Activated CD8-positive, alpha-beta memory T cell treated with anti-CD3 and anti-CD28 coated beads, Interleukin-2, amount 10 ng/mL, durations not matched to agents 7 days and 5 days (primary cell): Measurements from ENCODE around the gene FAM3C. TPM values are rescaled to one million over a fixed set of nuclear protein-coding genes. Genes with fewer than 3 reads are reported as not detected.
A peak's percentile ranks its signal among the peaks of the same experiment; 100 is the strongest.

Source experiments
- ATAC-seq: fragments of 150-1000 bp; cut with Tn5 transposase; one replicate; pipeline ENCODE4 v1.10.0; 2021; ENCODE audit warnings: moderate library complexity
- CTCF ChIA-PET: fragments of 350-600 bp; sonication (Branson Sonifier 250); formaldehyde crosslinking; loops from one replicate; lab custom pipeline; 2021; ENCODE audit warnings: antibody characterized with exemption; lab: Charles Lee
- DNase-seq: peaks from one replicate; pipeline ENCODE4 v3.0.0-alpha.2; 2020
- H3K27ac Mint-ChIP-seq: one replicate; pipeline ENCODE4 v1.8.0; 2021; ENCODE audit warnings: mild to moderate bottlenecking, mixed read lengths
- H3K27me3 Mint-ChIP-seq: one replicate; pipeline ENCODE4 v1.8.0; 2021; ENCODE audit warnings: mixed read lengths
- H3K36me3 Mint-ChIP-seq: one replicate; pipeline ENCODE4 v1.8.0; 2021; ENCODE audit warnings: mild to moderate bottlenecking, mixed read lengths
- H3K4me1 Mint-ChIP-seq: one replicate; pipeline ENCODE4 v1.8.0; 2021; ENCODE audit warnings: mixed read lengths
- H3K4me3 Mint-ChIP-seq: one replicate; pipeline ENCODE4 v1.8.0; 2021; ENCODE audit warnings: mild to moderate bottlenecking, moderate library complexity, mixed read lengths
- H3K9me3 Mint-ChIP-seq: one replicate; pipeline ENCODE4 v1.8.0; 2022; ENCODE audit warnings: low read depth, mixed read lengths
- total RNA-seq, 2 experiments: library from RNA; stranded (reverse); gene quantifications; one replicate each; pipeline ENCODE4 v1.2.3, GENCODE V29; 2021

The FAM3C gene
- total RNA-seq, 2 experiments from 2014 or later, result 50.3 to 96.0 TPM

DNA sequence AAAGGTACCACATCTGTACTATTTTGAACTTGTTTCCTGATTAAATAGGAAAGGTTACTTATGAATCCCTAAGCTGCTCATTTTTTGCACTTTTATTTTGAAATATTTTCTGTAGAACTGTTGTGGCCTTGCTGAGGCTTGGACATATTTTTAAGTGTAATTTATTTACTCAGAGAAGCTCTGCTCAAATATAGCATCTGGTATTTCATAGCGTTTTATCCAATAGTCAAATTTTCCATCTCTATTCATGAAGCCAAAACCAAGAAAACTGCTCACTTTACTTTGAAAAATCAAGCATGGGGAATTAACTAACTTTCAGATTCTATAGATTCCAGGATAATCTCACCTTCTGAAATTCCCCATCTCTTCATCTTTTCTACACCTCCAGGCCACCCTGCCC, 6.6 kb upstream of the FAM3C start:
- peaks cover 5% of the 10 kb centered on the region for H3K36me3 Mint-ChIP-seq
- H3K4me1 Mint-ChIP-seq, result peaks cover 12% of the 10 kb centered on the region
- CTCF ChIA-PET, result interaction anchor here (1.0 kb wide), 1 partner anchor 9 kb away, joined by 3 read pairs; no protein-coding TSS in a partner anchor
- H3K27me3 Mint-ChIP-seq, result no peaks in the 10 kb centered on the region
- H3K9me3 Mint-ChIP-seq, result no peaks in the 10 kb centered on the region
- DNase-seq (no peak), ATAC-seq (no peak)
- H3K27ac Mint-ChIP-seq, result no peak overlapping the region
- H3K4me3 Mint-ChIP-seq, result no peak overlapping the region

DNA sequence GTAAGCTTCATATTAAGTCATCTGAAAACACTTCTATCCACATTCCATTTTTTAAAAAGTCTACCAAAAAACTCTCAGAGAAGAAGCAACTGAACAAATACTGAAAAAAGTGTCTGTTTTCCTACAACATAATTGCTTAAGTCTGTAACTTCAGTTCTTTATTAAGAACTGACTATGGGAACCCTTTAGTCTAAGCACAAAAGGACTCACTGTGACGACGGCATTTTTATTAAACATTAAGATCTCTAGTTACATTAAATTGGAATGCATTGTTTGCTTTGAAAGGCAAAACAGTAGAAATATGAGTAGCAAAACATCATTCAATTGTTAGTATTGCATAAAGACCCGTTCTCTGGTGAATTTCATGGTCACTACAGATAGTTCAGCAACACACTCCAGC, 5.8 kb upstream of the FAM3C start:
- no peaks in the 10 kb centered on the region for H3K27me3 Mint-ChIP-seq
- H3K4me1 Mint-ChIP-seq, result peaks cover 16% of the 10 kb centered on the region
- CTCF ChIA-PET, result no interaction called here

DNA sequence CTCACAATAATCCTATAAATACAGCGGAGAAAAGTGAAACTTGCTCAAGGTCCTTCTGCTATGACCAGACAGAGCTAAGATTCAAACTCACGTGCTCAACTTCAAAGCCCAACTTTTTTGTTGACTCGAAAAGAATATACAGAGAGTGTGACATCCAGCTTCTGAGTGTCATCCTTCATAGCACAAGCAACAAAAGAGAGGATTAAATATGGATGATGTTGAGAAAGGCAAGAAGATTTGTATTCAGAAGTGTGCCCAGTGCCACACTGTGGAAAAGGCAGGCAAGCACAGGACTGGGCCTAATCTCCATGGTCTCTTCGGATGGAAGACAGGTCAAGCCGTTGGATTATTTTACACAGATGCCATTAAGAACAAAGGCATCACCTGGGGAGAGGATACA, 2.1 kb upstream of the FAM3C start:
- ATAC-seq (no peak), DNase-seq (no peak)
- H3K4me3 Mint-ChIP-seq, result no peak overlapping the region
- no peak overlapping the region for H3K27ac Mint-ChIP-seq
- H3K4me1 Mint-ChIP-seq, result peaks cover 30% of the 10 kb centered on the region
- no peaks in the 10 kb centered on the region for H3K27me3 Mint-ChIP-seq
- CTCF ChIA-PET, result interaction anchor here (1.0 to 5.6 kb wide), 10 partner anchors 10 to 149 kb away, joined by 3 to 104 read pairs (median 8); no protein-coding TSS in a partner anchor
- H3K9me3 Mint-ChIP-seq, result no peaks in the 10 kb centered on the region
- peaks cover 8% of the 10 kb centered on the region for H3K36me3 Mint-ChIP-seq

More for the DNA sequence above, 5.8 kb upstream of the FAM3C start:
- DNase-seq (no peak), ATAC-seq (no peak)
- H3K9me3 Mint-ChIP-seq, result no peaks in the 10 kb centered on the region
- no peak overlapping the region for H3K4me3 Mint-ChIP-seq
- H3K27ac Mint-ChIP-seq, result no peak overlapping the region
- peaks cover 4% of the 10 kb centered on the region for H3K36me3 Mint-ChIP-seq

DNA sequence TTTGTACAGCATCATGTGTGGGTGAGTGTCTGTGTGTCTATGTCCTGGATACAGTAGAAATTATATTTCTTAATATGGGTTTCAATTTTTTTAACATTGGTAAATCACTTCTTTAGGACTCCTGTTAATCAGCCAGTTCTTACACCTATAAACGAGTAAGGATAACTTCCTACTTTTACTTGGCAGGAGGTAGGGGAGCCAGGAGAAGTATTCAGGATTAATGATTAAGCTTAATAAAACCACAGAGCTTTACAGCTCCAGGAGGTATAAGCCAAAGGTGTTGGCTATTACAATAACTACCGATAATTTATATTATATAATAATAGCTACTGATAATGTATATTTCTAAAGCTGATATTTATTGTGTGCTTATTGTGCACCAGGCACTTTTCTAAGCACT, 1.7 kb upstream of the FAM3C start:
- no peak overlapping the region for H3K4me3 Mint-ChIP-seq
- H3K36me3 Mint-ChIP-seq, result peaks cover 11% of the 10 kb centered on the region
- no peaks in the 10 kb centered on the region for H3K9me3 Mint-ChIP-seq
- H3K4me1 Mint-ChIP-seq, result peaks cover 31% of the 10 kb centered on the region
- CTCF ChIA-PET, result interaction anchor here (1.0 to 5.6 kb wide), 11 partner anchors 10 to 150 kb away, joined by 3 to 104 read pairs (median 7); no protein-coding TSS in a partner anchor
- DNase-seq (no peak), ATAC-seq (no peak)
- no peaks in the 10 kb centered on the region for H3K27me3 Mint-ChIP-seq
- no peak overlapping the region for H3K27ac Mint-ChIP-seq

DNA sequence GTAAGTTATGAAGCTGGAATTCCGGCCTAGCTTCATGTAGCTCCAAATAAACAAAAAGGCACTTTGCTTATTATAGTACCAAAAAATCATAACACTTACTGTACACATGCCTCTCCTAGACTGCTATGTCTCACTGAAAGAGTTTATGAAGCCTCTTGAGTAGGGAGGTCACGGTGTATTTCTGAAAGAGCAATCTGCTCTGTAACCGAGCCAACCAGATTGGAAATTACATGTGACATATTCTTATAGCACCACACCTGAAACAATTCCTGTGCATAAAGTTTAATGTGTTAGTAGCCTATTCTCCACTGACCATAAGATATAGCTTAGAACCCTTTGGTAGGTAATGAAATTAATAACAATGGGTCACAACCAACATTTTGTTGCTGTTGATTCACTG, 1.3 kb upstream of the FAM3C start:
- H3K27me3 Mint-ChIP-seq, result no peaks in the 10 kb centered on the region
- H3K36me3 Mint-ChIP-seq, result peaks cover 15% of the 10 kb centered on the region
- H3K4me1 Mint-ChIP-seq, result peaks cover 35% of the 10 kb centered on the region
- peak overlapping the region; percentile 39 for H3K4me3 Mint-ChIP-seq
- H3K27ac Mint-ChIP-seq, result no peak overlapping the region
- no peak for DNase-seq
- H3K9me3 Mint-ChIP-seq, result no peaks in the 10 kb centered on the region
- CTCF ChIA-PET, result interaction anchor here (1.0 to 5.6 kb wide), 14 partner anchors 11 to 150 kb away, joined by 3 to 104 read pairs (median 10); no protein-coding TSS in a partner anchor
- ATAC-seq, result no peak

DNA sequence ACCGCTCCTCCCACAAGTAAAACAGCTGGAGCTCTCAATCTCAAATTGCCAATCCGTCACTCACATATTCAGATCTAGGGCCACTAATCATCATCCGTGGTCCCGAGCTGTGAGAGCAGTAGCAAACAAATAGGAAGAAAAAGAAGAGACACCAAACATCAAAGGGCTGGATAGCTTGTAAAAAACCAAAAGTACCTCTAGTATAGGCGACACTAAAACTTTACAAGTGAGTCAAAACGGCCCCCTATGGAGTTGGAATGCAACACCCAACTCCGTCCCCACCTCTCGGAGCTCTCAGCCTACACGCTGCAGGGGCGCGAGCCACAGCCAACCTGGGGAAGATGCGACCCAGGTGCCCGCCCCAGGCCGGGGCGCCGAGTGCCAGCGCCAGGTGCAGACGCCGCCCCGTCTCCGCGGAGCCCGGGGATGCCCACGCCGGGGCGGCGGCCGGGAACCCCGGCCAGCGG, 581 bp downstream of the FAM3C start:
- peaks cover 52% of the 10 kb centered on the region for H3K4me1 Mint-ChIP-seq
- ATAC-seq (peak; percentile 60), DNase-seq (peak; percentile 73)
- CTCF ChIA-PET, result interaction anchor here (0.9 to 5.6 kb wide), 28 partner anchors 8 to 152 kb away, joined by 3 to 104 read pairs (median 6); no protein-coding TSS in a partner anchor
- no peaks in the 10 kb centered on the region for H3K27me3 Mint-ChIP-seq
- peak overlapping the region; percentile 85 for H3K4me3 Mint-ChIP-seq
- peaks cover 29% of the 10 kb centered on the region for H3K36me3 Mint-ChIP-seq
- no peaks in the 10 kb centered on the region for H3K9me3 Mint-ChIP-seq
- H3K27ac Mint-ChIP-seq, result peak overlapping the region; percentile 88

DNA sequence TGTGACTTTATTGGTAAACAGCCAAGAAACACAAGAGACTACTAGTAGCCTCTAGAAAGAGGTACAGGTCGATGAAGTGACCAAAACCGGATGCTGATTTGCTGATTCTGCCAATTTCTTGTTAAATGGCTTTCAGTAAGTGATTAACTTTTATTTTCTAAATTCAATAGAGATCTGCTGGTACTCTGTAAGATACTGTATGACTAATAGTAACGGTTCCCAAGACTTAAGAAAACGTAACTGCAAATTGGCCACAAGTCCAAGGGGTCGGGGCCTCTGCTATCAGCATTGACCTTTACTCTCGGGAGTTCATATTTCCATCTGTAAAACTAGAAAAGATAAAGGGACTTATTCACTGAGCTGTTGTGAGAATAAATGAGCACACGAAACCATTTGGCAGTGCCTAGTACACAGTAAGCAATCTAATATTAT, 1.4 kb downstream of the FAM3C start:
- DNase-seq, result no peak
- H3K4me1 Mint-ChIP-seq, result peaks cover 54% of the 10 kb centered on the region
- peaks cover 32% of the 10 kb centered on the region for H3K36me3 Mint-ChIP-seq
- CTCF ChIA-PET, result interaction anchor here (1.0 to 5.6 kb wide), 15 partner anchors 7 to 153 kb away, joined by 3 to 104 read pairs (median 6); no protein-coding TSS in a partner anchor
- no peaks in the 10 kb centered on the region for H3K27me3 Mint-ChIP-seq
- ATAC-seq, result no peak
- no peaks in the 10 kb centered on the region for H3K9me3 Mint-ChIP-seq
- peak overlapping the region; percentile 85 for H3K4me3 Mint-ChIP-seq
- H3K27ac Mint-ChIP-seq, result peak overlapping the region; percentile 73

DNA sequence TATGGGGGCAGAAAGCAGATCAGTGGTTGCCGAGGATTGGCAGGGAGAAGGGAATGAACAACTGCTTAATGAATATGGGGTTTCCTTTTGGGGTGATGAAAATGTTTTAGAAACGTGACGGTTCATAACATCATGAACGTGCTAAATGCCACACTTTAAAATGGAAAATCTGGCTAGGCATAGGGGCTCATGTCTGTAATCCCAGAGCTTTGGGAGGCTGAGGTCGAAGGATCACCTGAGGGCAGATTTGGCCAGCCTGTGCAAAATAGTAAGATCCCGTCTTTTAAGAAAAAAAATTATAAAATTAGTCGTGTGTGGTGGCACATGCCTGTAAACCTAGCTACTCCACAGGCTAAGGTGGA, 3.1 kb downstream of the FAM3C start:
- Mint-ChIP-seq H3K9me3 (no peaks in the 10 kb centered on the region), H3K27me3 (no peaks in the 10 kb centered on the region), H3K36me3 (peaks cover 40% of the 10 kb centered on the region), H3K4me1 (peaks cover 71% of the 10 kb centered on the region), H3K4me3 (no peak overlapping the region), H3K27ac (peak overlapping the region; percentile 66)
- ATAC-seq (no peak), DNase-seq (no peak)
- CTCF ChIA-PET, result interaction anchor here (0.9 to 5.6 kb wide), 5 partner anchors 10 to 45 kb away, joined by 3 to 29 read pairs (median 3); no protein-coding TSS in a partner anchor

DNA sequence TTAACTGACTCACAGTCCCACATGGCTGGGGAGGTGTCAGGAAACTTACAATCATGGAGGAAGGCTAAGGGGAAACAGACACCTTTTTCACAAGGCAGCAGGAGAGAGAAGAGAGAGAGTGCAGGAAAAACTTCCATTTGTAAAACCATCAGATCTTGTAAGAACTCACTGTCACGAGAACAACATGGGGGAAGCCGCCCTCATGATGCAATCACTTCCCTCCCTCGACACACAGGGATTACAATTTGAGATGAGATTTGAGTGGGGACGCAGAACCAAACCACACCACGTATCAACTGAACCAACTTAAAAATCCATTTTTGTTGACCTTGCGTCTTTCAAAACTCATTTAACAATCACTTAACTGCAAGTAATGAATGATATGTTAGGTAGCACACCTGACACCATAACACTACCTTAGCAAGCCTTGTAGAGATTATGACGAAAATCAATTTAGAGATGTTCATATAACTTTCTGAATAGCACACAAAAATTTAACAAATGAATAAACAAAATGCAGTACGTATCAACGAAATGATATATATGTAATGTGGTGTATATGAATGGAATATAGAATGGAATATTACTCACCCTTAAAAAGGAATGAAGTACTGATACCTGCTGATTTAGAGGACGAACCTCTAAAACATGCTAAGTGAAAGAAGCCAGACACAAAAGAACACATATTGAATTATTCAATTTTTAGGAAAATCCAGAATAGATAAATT, 3.7 kb downstream of the FAM3C start:
- H3K36me3 Mint-ChIP-seq, result peaks cover 41% of the 10 kb centered on the region
- no peak for ATAC-seq
- no peaks in the 10 kb centered on the region for H3K27me3 Mint-ChIP-seq
- peak overlapping the region; percentile 40 for H3K4me3 Mint-ChIP-seq
- peaks cover 70% of the 10 kb centered on the region for H3K4me1 Mint-ChIP-seq
- H3K27ac Mint-ChIP-seq, result peak overlapping the region; percentile 76
- no peaks in the 10 kb centered on the region for H3K9me3 Mint-ChIP-seq
- CTCF ChIA-PET, result interaction anchor here (0.9 to 10.7 kb wide), 4 partner anchors 9 to 46 kb away, joined by 3 to 77 read pairs (median 4); no protein-coding TSS in a partner anchor
- no peak for DNase-seq

DNA sequence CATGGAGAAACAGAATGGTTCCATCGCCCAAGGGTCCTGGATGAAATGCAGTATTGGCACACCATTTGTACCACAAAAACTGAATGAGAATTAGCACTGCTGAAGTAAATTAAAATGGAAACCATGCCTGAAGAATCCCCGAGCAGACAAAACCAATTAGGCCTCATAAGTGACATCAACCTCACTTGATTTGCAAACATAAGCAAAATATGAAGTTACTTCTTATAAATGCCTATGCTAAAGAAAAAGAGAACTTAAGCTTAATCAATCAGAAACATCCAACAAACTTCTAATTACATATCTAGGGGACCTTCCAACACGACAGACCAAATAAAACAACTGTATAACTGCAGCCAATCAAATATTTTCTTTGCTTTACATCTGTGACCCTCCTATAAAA, 4.4 kb downstream of the FAM3C start:
- Mint-ChIP-seq H3K4me1 (peaks cover 70% of the 10 kb centered on the region), H3K9me3 (no peaks in the 10 kb centered on the region)
- CTCF ChIA-PET, result interaction anchor here (1.0 to 10.7 kb wide), 2 partner anchors 9 to 20 kb away, joined by 5 to 77 read pairs; no protein-coding TSS in a partner anchor

DNA sequence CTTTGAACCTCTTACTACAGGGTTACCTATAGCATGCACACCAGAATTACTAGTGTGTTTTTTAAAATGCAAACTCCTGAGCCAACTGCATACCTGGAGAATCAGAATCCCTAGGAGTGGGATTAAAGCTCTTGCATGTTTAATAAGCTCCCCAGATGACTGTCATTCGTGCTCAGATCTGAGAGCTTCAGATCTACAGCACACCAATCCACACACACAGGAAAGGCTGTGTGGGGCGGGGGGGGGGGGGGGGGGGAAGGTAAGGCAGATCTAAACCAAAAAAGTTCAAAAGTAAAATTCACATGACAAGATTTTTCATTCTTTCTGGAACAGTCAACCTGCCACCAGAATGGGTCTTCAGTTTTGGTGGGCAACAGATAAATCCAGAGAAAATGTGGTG, 5.5 kb downstream of the FAM3C start:
- no peaks in the 10 kb centered on the region for H3K9me3 Mint-ChIP-seq
- ATAC-seq (no peak), DNase-seq (no peak)
- H3K4me1 Mint-ChIP-seq, result peaks cover 76% of the 10 kb centered on the region
- H3K4me3 Mint-ChIP-seq, result no peak overlapping the region
- peak overlapping the region; percentile 76 for H3K27ac Mint-ChIP-seq
- CTCF ChIA-PET, result interaction anchor here (1.1 to 10.7 kb wide), 2 partner anchors 19 to 23 kb away, joined by 4 to 77 read pairs; no protein-coding TSS in a partner anchor
- peaks cover 48% of the 10 kb centered on the region for H3K36me3 Mint-ChIP-seq
- H3K27me3 Mint-ChIP-seq, result no peaks in the 10 kb centered on the region

More for the DNA sequence above, 4.4 kb downstream of the FAM3C start:
- peak overlapping the region; percentile 76 for H3K27ac Mint-ChIP-seq
- ATAC-seq (no peak), DNase-seq (no peak)
- H3K27me3 Mint-ChIP-seq, result no peaks in the 10 kb centered on the region
- peak overlapping the region; percentile 40 for H3K4me3 Mint-ChIP-seq
- H3K36me3 Mint-ChIP-seq, result peaks cover 44% of the 10 kb centered on the region

DNA sequence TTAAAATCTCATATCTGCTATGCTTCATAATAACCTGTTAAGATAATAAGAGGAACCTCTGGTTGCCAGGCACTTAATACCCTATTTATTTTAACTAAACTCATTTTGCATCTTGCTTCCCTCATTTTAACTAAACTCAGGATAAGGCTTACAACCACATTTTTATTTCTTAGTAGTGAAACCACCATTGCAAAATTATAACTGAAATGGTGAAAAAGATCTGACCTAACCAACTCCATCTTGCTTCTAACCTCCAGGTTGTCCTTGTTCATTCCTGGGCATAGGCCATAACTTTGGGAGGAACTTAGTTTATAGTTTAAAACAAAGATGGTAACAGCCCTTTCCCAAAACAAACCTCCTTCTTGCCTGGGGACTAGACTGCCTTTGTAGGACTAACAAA, 6.0 kb downstream of the FAM3C start:
- Mint-ChIP-seq H3K4me1 (peaks cover 81% of the 10 kb centered on the region), H3K27ac (peak overlapping the region; percentile 76), H3K36me3 (peaks cover 51% of the 10 kb centered on the region), H3K4me3 (no peak overlapping the region), H3K27me3 (no peaks in the 10 kb centered on the region), H3K9me3 (no peaks in the 10 kb centered on the region)
- CTCF ChIA-PET, result interaction anchor here (1.1 to 10.7 kb wide), 2 partner anchors 18 to 22 kb away, joined by 4 to 77 read pairs; no protein-coding TSS in a partner anchor
- DNase-seq, result no peak
- no peak for ATAC-seq

DNA sequence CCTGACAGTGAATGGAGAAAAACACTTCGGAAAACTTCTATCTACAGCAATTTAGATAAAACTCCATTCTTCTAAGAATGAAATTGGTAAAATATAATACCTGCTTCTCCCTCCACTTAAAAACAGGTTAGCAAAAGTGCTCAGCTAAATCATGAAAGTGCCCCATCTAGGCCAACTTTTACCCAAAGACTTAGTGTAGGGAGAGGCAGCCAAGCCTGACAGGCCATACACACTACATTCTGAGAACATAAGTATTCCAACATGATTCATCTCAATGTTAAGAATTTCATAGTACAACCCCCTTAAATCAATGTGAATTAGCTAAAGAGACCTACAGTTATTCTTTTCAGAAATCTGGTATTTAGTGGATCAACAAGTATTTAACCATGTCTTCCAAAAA, 7.2 kb downstream of the FAM3C start:
- no peak for DNase-seq
- H3K27me3 Mint-ChIP-seq, result no peaks in the 10 kb centered on the region
- CTCF ChIA-PET, result interaction anchor here (0.7 to 10.7 kb wide), 4 partner anchors 17 to 158 kb away, joined by 3 to 77 read pairs (median 10); no protein-coding TSS in a partner anchor
- H3K27ac Mint-ChIP-seq, result peak overlapping the region; percentile 24
- ATAC-seq, result no peak
- H3K9me3 Mint-ChIP-seq, result no peaks in the 10 kb centered on the region
- no peak overlapping the region for H3K4me3 Mint-ChIP-seq
- H3K36me3 Mint-ChIP-seq, result peaks cover 52% of the 10 kb centered on the region
- H3K4me1 Mint-ChIP-seq, result peaks cover 84% of the 10 kb centered on the region
